Activated T-helper 1 cell treated with anti-CD3 and anti-CD28 coated beads, Interleukin-12 subunit alpha, Interleukin-12 subunit beta, Interleukin-2, Interleukin-4 antibody, amounts not matched to agents 30 ng/mL and 10 ng/mL and 1 ng/mL, durations not matched to agents 14 hours and 24 hours and 36 hours (primary cell): ENCODE results near the gene ILF3. TPM values are rescaled to one million over a fixed set of nuclear protein-coding genes. Genes with fewer than 3 reads are reported as not detected.
"Not testable (repeated sequence)": the region's sequence is repeated elsewhere in the genome, so short reads cannot be mapped to it uniquely, and the experiment has no call there.

Experiments used
- DNase-seq: peaks from one replicate; pipeline ENCODE4 v3.0.0; 2021; ENCODE audit warnings: low spot score
- H3K27ac Mint-ChIP-seq: one replicate; pipeline ENCODE4 v1.8.0; 2021; ENCODE audit warnings: mild to moderate bottlenecking, mixed read lengths
- H3K27me3 Mint-ChIP-seq: one replicate; pipeline ENCODE4 v1.8.0; 2022; ENCODE audit warnings: mild to moderate bottlenecking, moderate library complexity, mixed read lengths; ENCODE audit not compliant: insufficient read depth
- H3K36me3 Mint-ChIP-seq: one replicate; pipeline ENCODE4 v1.8.0; 2021; ENCODE audit warnings: low read depth, mixed read lengths
- H3K4me1 Mint-ChIP-seq: one replicate; pipeline ENCODE4 v1.8.0; 2021; ENCODE audit warnings: low read depth, mixed read lengths
- H3K4me3 Mint-ChIP-seq: one replicate; pipeline ENCODE4 v1.8.0; 2021; ENCODE audit warnings: mild to moderate bottlenecking, moderate library complexity, mixed read lengths
- H3K9me3 Mint-ChIP-seq: one replicate; pipeline ENCODE4 v1.8.0; 2021; ENCODE audit warnings: mixed read lengths
- intact Hi-C: fragments of 100-400 bp; cut with micrococcal nuclease; formaldehyde crosslinking; loops from one replicate; pipeline ENCODE4 v1.15.1; 2024
- total RNA-seq: library from RNA; stranded (reverse); gene quantifications from 2 replicates; pipeline ENCODE4 v1.2.3, GENCODE V29; 2022

ILF3 gene
- total RNA-seq, 1 donor from 2014 or later, result 536 TPM

DNA sequence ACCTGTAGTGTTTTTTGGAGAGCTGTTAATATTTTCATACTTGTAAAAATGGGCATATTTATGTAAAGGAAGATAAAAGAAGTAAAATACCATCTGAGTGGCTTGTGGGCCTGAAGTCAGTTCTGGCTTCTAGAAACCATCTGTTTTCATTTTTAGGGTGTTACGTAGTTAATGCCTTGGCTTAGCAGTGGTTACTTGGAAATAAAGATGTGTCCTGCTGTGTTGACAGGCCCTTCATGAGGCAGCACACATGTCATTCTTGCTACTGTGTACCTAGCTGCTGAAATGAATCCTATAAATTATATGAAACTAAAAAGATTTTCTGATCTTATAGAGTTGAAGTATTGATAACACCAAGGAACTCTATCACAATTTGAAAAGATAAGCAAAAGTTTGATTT is 16.0 kb downstream of the ILF3 start:
- H3K9me3 Mint-ChIP-seq, result no peaks in the 10 kb centered on the region
- no peaks in the 10 kb centered on the region for H3K27me3 Mint-ChIP-seq
- no peak overlapping the region for H3K4me3 Mint-ChIP-seq
- intact Hi-C loops, result no loop called here
- H3K27ac Mint-ChIP-seq, result no peak overlapping the region
- H3K4me1 Mint-ChIP-seq, result peaks cover 15% of the 10 kb centered on the region
- no peak for DNase-seq
- H3K36me3 Mint-ChIP-seq, result peaks cover 22% of the 10 kb centered on the region

DNA sequence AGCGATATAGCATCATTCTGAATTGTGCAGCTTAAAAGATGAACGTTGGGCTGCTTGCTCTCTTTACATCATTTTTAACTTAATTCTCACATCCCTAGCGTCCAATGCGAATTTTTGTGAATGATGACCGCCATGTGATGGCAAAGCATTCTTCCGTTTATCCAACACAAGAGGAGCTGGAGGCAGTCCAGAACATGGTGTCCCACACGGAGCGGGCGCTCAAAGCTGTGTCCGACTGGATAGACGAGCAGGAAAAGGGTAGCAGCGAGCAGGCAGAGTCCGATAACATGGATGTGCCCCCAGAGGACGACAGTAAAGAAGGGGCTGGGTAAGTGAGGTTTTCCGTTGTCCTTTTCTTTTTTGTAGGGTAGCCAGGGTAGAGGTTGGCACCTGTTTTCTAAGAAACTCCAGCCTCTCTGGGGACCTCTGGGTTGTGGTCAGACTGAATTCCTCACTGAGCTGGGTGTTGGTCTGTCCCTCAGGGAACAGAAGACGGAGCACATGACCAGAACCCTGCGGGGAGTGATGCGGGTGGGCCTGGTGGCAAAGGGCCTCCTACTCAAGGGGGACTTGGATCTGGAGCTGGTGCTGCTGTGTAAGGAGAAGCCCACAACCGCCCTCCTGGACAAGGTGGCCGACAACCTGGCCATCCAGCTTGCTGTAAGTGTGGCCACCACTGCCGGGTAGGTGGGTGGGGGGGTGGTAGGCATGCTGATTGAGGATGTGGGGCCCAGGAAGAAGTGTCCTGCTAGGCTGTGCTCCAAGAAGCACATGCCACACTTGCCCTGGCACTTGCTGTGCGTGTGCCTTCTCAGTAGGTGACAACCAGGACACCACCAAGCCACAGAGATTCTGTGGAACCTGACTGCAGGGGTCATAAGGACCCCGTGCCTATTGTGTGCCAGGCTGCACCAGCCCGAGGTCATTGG is 17.0 kb downstream of the ILF3 start:
- Mint-ChIP-seq H3K4me1 (peaks cover 15% of the 10 kb centered on the region), H3K27ac (no peak overlapping the region), H3K9me3 (no peaks in the 10 kb centered on the region), H3K36me3 (peaks cover 22% of the 10 kb centered on the region), H3K27me3 (no peaks in the 10 kb centered on the region), H3K4me3 (no peak overlapping the region)
- DNase-seq, result no peak
- intact Hi-C loops, result no loop called here

DNA sequence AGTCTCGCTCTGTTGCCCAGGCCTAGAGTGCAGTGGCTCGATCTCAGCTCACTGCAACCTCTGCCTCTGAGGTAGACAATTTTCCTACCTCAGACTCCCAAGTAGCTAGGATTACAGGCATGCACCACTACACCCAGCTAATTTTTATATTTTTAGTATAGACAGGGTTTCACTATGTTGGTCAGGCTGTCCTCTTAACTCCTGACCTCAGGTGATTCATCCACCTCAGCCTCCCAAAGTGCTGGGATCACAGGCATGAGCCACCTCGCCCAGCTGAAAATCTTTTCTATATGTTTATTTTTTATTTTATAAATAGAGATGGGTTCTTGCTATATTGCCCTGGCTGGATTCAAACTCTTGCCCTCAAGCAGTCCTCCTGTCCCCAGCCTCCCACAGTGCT is 17.8 kb downstream of the ILF3 start:
- H3K27me3 Mint-ChIP-seq, DNase-seq, intact Hi-C loops, H3K9me3 Mint-ChIP-seq, H3K4me3 Mint-ChIP-seq, H3K27ac Mint-ChIP-seq: not testable (repeated sequence)
- H3K4me1 Mint-ChIP-seq, result peaks cover 15% of the 10 kb centered on the region
- peaks cover 25% of the 10 kb centered on the region for H3K36me3 Mint-ChIP-seq

DNA sequence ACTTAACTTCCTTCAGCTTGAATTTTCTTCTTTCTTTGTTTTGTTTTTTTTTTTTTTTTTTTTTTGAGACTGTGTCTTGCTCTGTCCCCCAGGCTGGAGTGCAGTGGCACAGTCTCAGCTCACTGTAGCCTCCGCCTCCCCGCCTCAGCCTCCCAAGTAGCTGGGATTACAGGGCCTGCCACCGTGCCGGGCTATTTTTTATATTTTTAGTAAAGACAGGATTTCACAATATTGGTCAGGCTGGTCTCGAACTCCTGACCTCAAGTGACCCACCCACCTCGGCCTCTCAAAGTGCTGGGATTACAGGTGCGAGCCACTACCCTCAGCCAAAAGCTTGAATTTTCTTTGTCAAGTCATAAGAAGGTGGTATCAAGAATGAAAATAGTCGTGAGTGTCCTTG is 21.1 kb downstream of the ILF3 start:
- H3K4me3 Mint-ChIP-seq, H3K9me3 Mint-ChIP-seq, intact Hi-C loops, DNase-seq, H3K27ac Mint-ChIP-seq, H3K4me1 Mint-ChIP-seq, H3K27me3 Mint-ChIP-seq: not testable (repeated sequence)
- H3K36me3 Mint-ChIP-seq, result peaks cover 37% of the 10 kb centered on the region

DNA sequence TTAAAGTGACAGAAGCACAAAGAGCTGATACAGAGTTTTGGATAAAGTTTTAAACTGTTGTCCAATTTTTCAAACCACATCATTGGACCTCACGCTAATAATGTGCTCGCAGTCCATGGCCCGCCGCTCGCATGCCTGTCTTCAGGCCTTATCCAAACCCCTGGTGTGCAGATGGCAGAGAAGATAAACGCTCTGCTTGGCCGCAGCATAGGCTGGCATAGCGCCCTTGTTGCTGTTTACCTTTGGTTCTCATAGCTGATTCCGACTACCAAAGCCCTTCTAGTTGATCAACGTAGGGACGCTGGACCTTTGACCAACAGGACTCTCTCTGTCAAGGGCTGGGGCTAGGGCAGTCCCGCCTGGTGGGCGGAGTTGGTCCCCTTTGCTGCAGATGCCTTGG is 23.6 kb downstream of the ILF3 start:
- Mint-ChIP-seq H3K27ac (no peak overlapping the region), H3K36me3 (peaks cover 39% of the 10 kb centered on the region), H3K27me3 (no peaks in the 10 kb centered on the region), H3K9me3 (no peaks in the 10 kb centered on the region), H3K4me3 (no peak overlapping the region), H3K4me1 (no peaks in the 10 kb centered on the region)
- no peak for DNase-seq
- intact Hi-C loops, result no loop called here

DNA sequence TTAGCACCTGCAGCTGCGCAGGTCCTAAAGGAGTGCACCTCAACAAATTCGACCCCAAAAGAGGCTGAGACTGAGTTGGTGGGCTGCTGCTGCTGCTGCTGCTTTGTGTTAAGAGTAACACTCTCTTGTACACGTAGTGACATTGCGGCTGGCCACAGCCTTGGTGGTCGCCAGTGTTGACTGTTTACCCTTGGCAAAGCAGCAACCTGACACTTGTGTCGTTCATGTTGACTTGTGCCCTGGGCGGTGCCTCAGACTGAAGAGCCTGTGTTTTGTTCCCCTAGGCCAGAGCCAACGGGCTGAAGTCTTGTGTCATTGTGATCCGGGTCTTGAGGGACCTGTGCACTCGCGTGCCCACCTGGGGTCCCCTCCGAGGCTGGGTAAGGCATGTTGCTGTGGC is 24.7 kb downstream of the ILF3 start:
- Mint-ChIP-seq H3K36me3 (peaks cover 35% of the 10 kb centered on the region), H3K27me3 (no peaks in the 10 kb centered on the region), H3K4me3 (no peak overlapping the region), H3K9me3 (no peaks in the 10 kb centered on the region), H3K27ac (no peak overlapping the region), H3K4me1 (no peaks in the 10 kb centered on the region)
- intact Hi-C loops, result no loop called here
- DNase-seq, result no peak

DNA sequence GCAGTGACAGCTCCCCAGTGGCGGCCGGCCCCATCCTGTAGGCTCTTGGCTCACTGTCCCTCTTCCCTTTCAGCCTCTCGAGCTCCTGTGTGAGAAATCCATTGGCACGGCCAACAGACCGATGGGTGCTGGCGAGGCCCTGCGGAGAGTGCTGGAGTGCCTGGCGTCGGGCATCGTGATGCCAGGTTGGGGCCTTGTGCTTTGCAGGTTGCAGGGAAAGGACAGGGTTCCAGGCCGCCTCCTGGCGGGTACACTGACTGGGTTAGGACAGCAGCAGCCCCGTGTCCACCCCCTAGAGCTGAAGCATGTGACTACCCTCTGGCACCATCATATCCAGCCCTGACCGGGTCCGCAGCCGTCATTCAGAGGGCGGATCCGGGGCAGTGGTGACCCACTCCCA is 25.6 kb downstream of the ILF3 start:
- intact Hi-C loops, result no loop called here
- Mint-ChIP-seq H3K36me3 (peaks cover 40% of the 10 kb centered on the region), H3K4me1 (no peaks in the 10 kb centered on the region), H3K27me3 (no peaks in the 10 kb centered on the region), H3K27ac (no peak overlapping the region), H3K9me3 (no peaks in the 10 kb centered on the region), H3K4me3 (no peak overlapping the region)
- no peak for DNase-seq

DNA sequence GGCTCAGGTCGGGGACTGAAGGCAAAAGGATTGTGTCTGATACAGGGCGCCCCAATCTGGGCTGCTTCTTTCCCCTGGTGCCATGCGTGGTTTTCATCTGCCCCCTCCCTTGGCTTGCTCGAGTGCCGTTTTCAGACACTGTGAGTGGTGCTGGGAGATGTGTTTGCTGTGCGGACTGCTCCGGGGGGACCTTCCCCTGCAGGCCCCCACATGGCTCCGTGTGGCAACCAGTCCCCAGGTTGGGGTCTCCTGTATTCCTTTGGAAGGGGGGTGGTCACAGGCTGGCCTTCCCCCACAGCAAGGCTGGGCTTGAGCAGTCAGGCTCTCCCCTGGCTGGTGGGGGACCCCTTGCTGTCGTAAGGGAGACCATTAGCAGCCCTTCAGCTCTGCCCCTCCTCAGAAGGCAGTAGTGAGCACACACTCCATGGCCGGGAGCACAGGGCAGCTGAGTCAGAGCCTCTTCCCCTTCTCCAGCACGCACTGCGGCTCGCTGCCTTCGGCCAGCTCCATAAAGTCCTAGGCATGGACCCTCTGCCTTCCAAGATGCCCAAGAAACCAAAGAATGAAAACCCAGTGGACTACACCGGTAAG is 26.5 kb downstream of the ILF3 start:
- no peaks in the 10 kb centered on the region for H3K4me1 Mint-ChIP-seq
- no peaks in the 10 kb centered on the region for H3K27me3 Mint-ChIP-seq
- H3K4me3 Mint-ChIP-seq, result no peak overlapping the region
- no peaks in the 10 kb centered on the region for H3K9me3 Mint-ChIP-seq
- peaks cover 41% of the 10 kb centered on the region for H3K36me3 Mint-ChIP-seq
- H3K27ac Mint-ChIP-seq, result no peak overlapping the region
- no peak for DNase-seq
- intact Hi-C loops, result no loop called here

DNA sequence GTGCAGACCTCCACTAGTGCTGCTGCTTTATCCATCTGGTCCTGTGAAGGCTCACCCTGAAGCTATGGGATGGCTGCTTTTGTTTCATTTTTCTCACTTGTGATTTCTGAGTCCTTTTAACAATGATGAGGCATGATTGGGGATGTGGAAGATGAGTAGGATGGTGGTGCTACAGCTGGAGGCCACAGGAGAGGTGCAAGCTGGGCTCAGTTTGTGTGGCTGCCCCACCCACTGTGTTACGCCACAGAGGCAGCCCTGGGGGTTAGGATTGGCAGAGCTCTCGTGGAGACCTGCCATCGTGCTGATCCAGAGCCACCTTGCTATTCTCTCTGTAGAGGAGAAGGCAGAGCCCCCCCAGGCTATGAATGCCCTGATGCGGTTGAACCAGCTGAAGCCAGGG is 27.5 kb downstream of the ILF3 start:
- Mint-ChIP-seq H3K4me1 (no peaks in the 10 kb centered on the region), H3K27me3 (no peaks in the 10 kb centered on the region), H3K36me3 (peaks cover 41% of the 10 kb centered on the region), H3K27ac (peak overlapping the region; percentile 52), H3K9me3 (no peaks in the 10 kb centered on the region), H3K4me3 (no peak overlapping the region)
- intact Hi-C loops, result no loop called here
- no peak for DNase-seq

DNA sequence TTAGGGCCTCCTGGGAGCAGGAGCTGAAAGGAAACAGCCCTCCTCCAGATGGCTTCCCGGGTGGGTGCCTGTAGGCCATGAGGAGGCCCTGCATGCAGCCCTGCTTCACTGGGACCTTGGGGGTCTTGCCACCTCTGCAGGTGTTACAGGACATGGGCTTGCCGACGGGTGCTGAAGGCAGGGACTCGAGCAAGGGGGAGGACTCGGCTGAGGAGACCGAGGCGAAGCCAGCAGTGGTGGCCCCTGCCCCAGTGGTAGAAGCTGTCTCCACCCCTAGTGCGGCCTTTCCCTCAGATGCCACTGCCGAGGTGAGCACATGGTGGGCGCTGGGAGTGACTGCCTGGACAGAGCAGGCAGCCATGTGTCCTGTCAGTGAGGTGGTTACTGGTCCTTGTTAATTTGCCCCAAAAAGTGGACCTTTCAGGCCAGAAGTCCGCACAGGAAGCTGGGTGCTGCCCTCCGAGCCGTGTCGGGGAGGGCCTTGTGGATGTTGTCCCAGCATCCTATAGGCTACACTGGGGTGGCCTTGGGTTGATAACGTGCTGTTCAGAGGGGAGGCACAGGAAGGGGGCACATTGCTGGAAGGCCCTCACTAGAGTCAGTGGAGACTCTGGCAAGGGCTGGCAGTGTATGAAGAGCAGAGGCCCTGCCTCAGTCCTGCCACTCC is 28.4 kb downstream of the ILF3 start:
- H3K4me1 Mint-ChIP-seq, result no peaks in the 10 kb centered on the region
- H3K36me3 Mint-ChIP-seq, result peaks cover 39% of the 10 kb centered on the region
- H3K4me3 Mint-ChIP-seq, result no peak overlapping the region
- no peak overlapping the region for H3K27ac Mint-ChIP-seq
- DNase-seq, result no peak
- no peaks in the 10 kb centered on the region for H3K27me3 Mint-ChIP-seq
- intact Hi-C loops, result no loop called here
- no peaks in the 10 kb centered on the region for H3K9me3 Mint-ChIP-seq

DNA sequence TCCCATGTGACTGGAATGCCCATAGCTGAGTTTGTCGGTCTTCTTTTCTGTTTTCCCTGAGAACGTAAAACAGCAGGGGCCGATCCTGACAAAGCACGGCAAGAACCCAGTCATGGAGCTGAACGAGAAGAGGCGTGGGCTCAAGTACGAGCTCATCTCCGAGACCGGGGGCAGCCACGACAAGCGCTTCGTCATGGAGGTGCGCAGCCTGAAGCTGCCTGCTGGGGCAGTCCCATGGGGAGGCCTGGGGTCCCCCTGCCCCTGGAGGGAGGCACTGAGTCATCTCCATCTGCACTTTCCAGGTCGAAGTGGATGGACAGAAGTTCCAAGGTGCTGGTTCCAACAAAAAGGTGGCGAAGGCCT is 28.9 kb downstream of the ILF3 start:
- Mint-ChIP-seq H3K27ac (no peak overlapping the region), H3K9me3 (no peaks in the 10 kb centered on the region), H3K27me3 (no peaks in the 10 kb centered on the region), H3K4me3 (no peak overlapping the region), H3K36me3 (peaks cover 44% of the 10 kb centered on the region), H3K4me1 (no peaks in the 10 kb centered on the region)
- DNase-seq, result no peak
- intact Hi-C loops, result no loop called here

DNA sequence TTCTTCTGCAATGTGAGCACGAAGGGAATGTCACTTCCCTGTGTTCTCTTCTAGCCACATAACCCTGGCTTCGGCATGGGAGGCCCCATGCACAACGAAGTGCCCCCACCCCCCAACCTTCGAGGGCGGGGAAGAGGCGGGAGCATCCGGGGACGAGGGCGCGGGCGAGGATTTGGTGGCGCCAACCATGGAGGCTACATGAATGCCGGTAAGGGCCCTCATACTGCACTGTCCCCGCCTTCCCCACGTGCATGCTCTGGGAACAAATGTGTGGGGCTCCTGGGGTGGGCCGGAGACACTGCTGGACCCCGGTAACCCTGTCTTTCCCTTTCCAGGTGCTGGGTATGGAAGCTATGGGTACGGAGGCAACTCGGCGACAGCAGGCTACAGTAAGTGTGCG is 29.4 kb downstream of the ILF3 start:
- Mint-ChIP-seq H3K4me3 (no peak overlapping the region), H3K27ac (no peak overlapping the region), H3K9me3 (no peaks in the 10 kb centered on the region), H3K4me1 (no peaks in the 10 kb centered on the region), H3K27me3 (no peaks in the 10 kb centered on the region), H3K36me3 (peaks cover 42% of the 10 kb centered on the region)
- intact Hi-C loops, result no loop called here
- no peak for DNase-seq

DNA sequence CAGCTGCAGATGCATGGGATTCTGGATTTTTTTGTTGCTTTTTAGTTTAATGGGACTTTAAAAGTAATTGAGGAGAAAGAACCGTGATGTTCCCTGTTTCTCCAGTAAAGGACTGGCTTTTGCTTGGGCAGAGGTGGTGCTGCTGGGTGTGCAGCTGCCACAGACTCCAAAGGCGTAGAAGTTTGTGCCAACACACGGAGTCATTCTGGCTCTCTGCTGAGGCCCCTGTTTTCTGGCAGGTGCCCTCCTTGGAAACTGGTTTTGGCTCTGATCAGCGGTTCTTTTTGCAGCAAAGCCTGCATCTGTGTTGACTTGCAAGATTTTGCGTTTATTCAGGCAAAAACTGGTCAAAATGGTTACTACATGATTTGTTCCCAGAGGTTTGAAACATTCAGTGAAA is 31.1 kb downstream of the ILF3 start:
- H3K4me1 Mint-ChIP-seq, result no peaks in the 10 kb centered on the region
- no peaks in the 10 kb centered on the region for H3K9me3 Mint-ChIP-seq
- intact Hi-C loops, result no loop called here
- no peak for DNase-seq
- H3K4me3 Mint-ChIP-seq, result no peak overlapping the region
- no peaks in the 10 kb centered on the region for H3K27me3 Mint-ChIP-seq
- peaks cover 46% of the 10 kb centered on the region for H3K36me3 Mint-ChIP-seq
- H3K27ac Mint-ChIP-seq, result no peak overlapping the region
